NCI-H82 (cell line): ENCODE data around the gene GEMIN4.
"Not testable (repeated sequence)": the region's sequence is repeated elsewhere in the genome, so short reads cannot be mapped to it uniquely, and the experiment has no call there.

Experiments
- DNase-seq: peaks from one replicate; lab custom pipeline; 2025; lab: John Stamatoyannopoulos, UW

GEMIN4 gene

GRCh38 chr17:778096-778495 is 26.0 kb upstream of the GEMIN4 start:
- no peak for DNase-seq

- no peak for DNase-seq
These were observed 22.2 kb upstream of the GEMIN4 start for GRCh38 chr17:774313-774584.

GRCh38 chr17:773467-774312 is 21.6 kb upstream of the GEMIN4 start:
- DNase-seq, result no peak

GRCh38 chr17:773016-773415 is 21.0 kb upstream of the GEMIN4 start:
- DNase-seq, result no peak

GRCh38 chr17:767076-767475 is 15.0 kb upstream of the GEMIN4 start:
- no peak for DNase-seq

- no peak for DNase-seq
These were observed 8.3 kb upstream of the GEMIN4 start for GRCh38 chr17:760371-760770.

- no peak for DNase-seq
These were observed 7.9 kb upstream of the GEMIN4 start for GRCh38 chr17:759964-760363.

GRCh38 chr17:756010-756567 is 4.0 kb upstream of the GEMIN4 start:
- DNase-seq, result not testable (repeated sequence)

- DNase-seq, result not testable (repeated sequence)
These were observed 3.4 kb upstream of the GEMIN4 start for GRCh38 chr17:755319-755961.

- DNase-seq, result no peak
These were observed 1.4 kb upstream of the GEMIN4 start for GRCh38 chr17:753418-753817.

GRCh38 chr17:752620-753219 is 656 bp upstream of the GEMIN4 start:
- peak; percentile 66 for DNase-seq

GRCh38 chr17:751269-752001 is 629 bp downstream of the GEMIN4 start:
- peak; percentile 73 for DNase-seq

GRCh38 chr17:750431-751037 is 1.5 kb downstream of the GEMIN4 start:
- DNase-seq, result peak; percentile 82

- not testable (repeated sequence) for DNase-seq
These were observed 2.7 kb downstream of the GEMIN4 start for GRCh38 chr17:749359-749758.

GRCh38 chr17:748604-749003 is 3.5 kb downstream of the GEMIN4 start:
- not testable (repeated sequence) for DNase-seq

- no peak for DNase-seq
These were observed 5.1 kb downstream of the GEMIN4 start for GRCh38 chr17:746783-747629.

GRCh38 chr17:746181-746580 is 5.9 kb downstream of the GEMIN4 start:
- DNase-seq, result no peak

- no peak for DNase-seq
These were observed 6.7 kb downstream of the GEMIN4 start for GRCh38 chr17:745406-745805.

GRCh38 chr17:744937-745336 is 7.1 kb downstream of the GEMIN4 start:
- DNase-seq, result no peak

- no peak for DNase-seq
These were observed 8.9 kb downstream of the GEMIN4 start for GRCh38 chr17:743139-743538.
